Liver (tissue), 9 donors: ENCODE data around the gene PFKP. TPM values are rescaled to one million over a fixed set of nuclear protein-coding genes. Genes with fewer than 3 reads are reported as not detected.

Experiments used
- DNase-seq: peaks from one replicate; pipeline ENCODE4 v3.0.0-alpha.2; 2017; ENCODE audit warnings: low spot score
- H3K27ac ChIP-seq, 2 donors: one replicate each; pipeline ENCODE4 v1.7.0; 2013; ENCODE audit warnings: inconsistent platforms in 2 of 2, low read length in 2 of 2, control low read depth in 1 of 2, low read depth in 1 of 2, mild to moderate bottlenecking in 1 of 2
- H3K27me3 ChIP-seq, 4 donors: one replicate each; pipeline versions ENCODE4 v1.6.1 to v1.7.0; 2013; ENCODE audit warnings: low read length in 3 of 4, inconsistent platforms in 1 of 4, mild to moderate bottlenecking in 1 of 4, moderate library complexity in 1 of 4; ENCODE audit not compliant: control insufficient read depth in 4 of 4, insufficient read depth in 4 of 4
- H3K36me3 ChIP-seq, 4 donors: one replicate each; pipeline versions ENCODE4 v1.6.1 to v1.7.0; 2013; ENCODE audit warnings: low read length in 3 of 4, mild to moderate bottlenecking in 3 of 4, low read depth in 1 of 4, moderate library complexity in 1 of 4; ENCODE audit not compliant: control insufficient read depth in 4 of 4, insufficient read depth in 3 of 4
- H3K4me1 ChIP-seq, 4 donors: one replicate each; pipeline versions ENCODE4 v1.6.1 to v1.7.0; 2013; ENCODE audit warnings: low read length in 3 of 4, mild to moderate bottlenecking in 3 of 4, moderate library complexity in 1 of 4; ENCODE audit not compliant: control insufficient read depth in 4 of 4, insufficient read depth in 4 of 4
- H3K4me3 ChIP-seq, 3 donors: one replicate each; pipeline versions ENCODE4 v1.6.1 to v1.7.0; 2013; ENCODE audit warnings: low read length in 3 of 3, control low read depth in 1 of 3, low read depth in 1 of 3, mild to moderate bottlenecking in 1 of 3
- H3K9ac ChIP-seq, 2 donors: one replicate each; pipeline ENCODE4 v1.7.0; 2013; ENCODE audit warnings: low read length in 2 of 2, mild to moderate bottlenecking in 2 of 2, moderate library complexity in 2 of 2, control low read depth in 1 of 2, low read depth in 1 of 2
- H3K9me3 ChIP-seq, 4 donors: one replicate each; pipeline versions ENCODE4 v1.6.1 to v1.7.0; 2013; ENCODE audit warnings: low read length in 3 of 4; ENCODE audit not compliant: control insufficient read depth in 4 of 4
- EGR1 ChIP-seq, 2 donors: IDR thresholded peaks; 2 replicates each; pipeline ENCODE4 v1.6.1; 2016 to 2018; ENCODE audit warnings: antibody characterized with exemption in 2 of 2, low read depth in 2 of 2
- FOXA1 ChIP-seq: IDR thresholded peaks from 2 replicates; pipeline ENCODE4 v1.6.1; 2016; ENCODE audit warnings: antibody characterized with exemption
- FOXA2 ChIP-seq: IDR thresholded peaks from 2 replicates; pipeline ENCODE4 v1.6.1; 2016; ENCODE audit warnings: antibody characterized with exemption
- GABPA ChIP-seq, 2 donors: IDR thresholded peaks in 1 of 2; conservative IDR thresholded peaks in 1 of 2; 2 replicates each; pipeline ENCODE4 v1.6.1; 2016; ENCODE audit warnings: antibody characterized with exemption in 2 of 2, mild to moderate bottlenecking in 1 of 2, moderate library complexity in 1 of 2
- HNF4G ChIP-seq: IDR thresholded peaks from 2 replicates; pipeline ENCODE4 v1.6.1; 2016; ENCODE audit warnings: antibody characterized with exemption
- JUND ChIP-seq, 2 donors: IDR thresholded peaks; 2 replicates each; pipeline ENCODE4 v1.6.1; 2016; ENCODE audit warnings: antibody characterized with exemption in 2 of 2
- MAX ChIP-seq: IDR thresholded peaks from 2 replicates; pipeline ENCODE4 v1.6.1; 2016; ENCODE audit warnings: antibody characterized with exemption
- NR2F2 ChIP-seq: IDR thresholded peaks from 2 replicates; pipeline ENCODE4 v1.6.1; 2016; ENCODE audit warnings: antibody characterized with exemption
- RAD21 ChIP-seq, 2 donors: IDR thresholded peaks; 2 replicates each; pipeline ENCODE4 v1.6.1; 2016; ENCODE audit warnings: antibody characterized with exemption in 2 of 2, mild to moderate bottlenecking in 2 of 2
- RXRA ChIP-seq, 2 donors: IDR thresholded peaks; 2 replicates each; pipeline ENCODE4 v1.6.1; 2017 to 2018; ENCODE audit warnings: antibody characterized with exemption in 2 of 2, mild to moderate bottlenecking in 1 of 2
- SP1 ChIP-seq: IDR thresholded peaks from 2 replicates; pipeline ENCODE4 v1.6.1; 2018; ENCODE audit warnings: antibody characterized with exemption, mild to moderate bottlenecking
- TAF1 ChIP-seq: conservative IDR thresholded peaks from 2 replicates; pipeline ENCODE4 v1.6.1; 2016; ENCODE audit warnings: antibody characterized with exemption, mild to moderate bottlenecking
- YY1 ChIP-seq: IDR thresholded peaks from 2 replicates; pipeline ENCODE4 v1.6.1; 2016; ENCODE audit warnings: antibody characterized with exemption, mild to moderate bottlenecking
- ZBTB33 ChIP-seq: IDR thresholded peaks from 2 replicates; pipeline ENCODE4 v1.6.1; 2016; ENCODE audit warnings: antibody characterized with exemption
- WGBS: extraction: QIAGEN DNeasy Blood & Tissue Kit; methylation state at CpG from one replicate; pipeline ENCODE4 v1.1.7; 2013; 5-methylcytosine and 5-hydroxymethylcytosine counted together
- polyA plus RNA-seq, 2 donors: library from polyadenylated mRNA; stranded (reverse) in 1 of 2; unstranded in 1 of 2; fragments of 200-250 nt in 1 of 2; fragments of >200 nt in 1 of 2; fragmentation: Nextera tagmentation in 1 of 2; extraction: Ambion mirVana in 1 of 2; gene quantifications; one replicate each; pipeline versions ENCODE4 v1.2.1 to v1.2.3, GENCODE V29; 2013 to 2015
- total RNA-seq, 2 donors: library from RNA; depleted of rRNA; stranded (reverse); fragments of >200 nt; gene quantifications; one replicate each; pipeline ENCODE4 v1.2.3, GENCODE V29; 2014
- TF ChIP-seq, protein P1 (sequence below): fragments of 150-350 bp; IDR thresholded peaks from 2 replicates; pipeline ENCODE4 v1.5.1; 2017; ENCODE audit warnings: improper control_type of control experiment, low read depth, low read length; ENCODE audit not compliant: missing input control
- TF ChIP-seq, protein P2 (sequence below): IDR thresholded peaks from 2 replicates; pipeline ENCODE4 v1.6.1; 2016; ENCODE audit warnings: antibody characterized with exemption, mild to moderate bottlenecking
- TF ChIP-seq, protein P3 (sequence below): IDR thresholded peaks from 2 replicates; pipeline ENCODE4 v1.6.1; 2016; ENCODE audit warnings: antibody characterized with exemption
- donor health status: healthy.
- donor health status: healthy.
- donor health status: healthy.
- donor health status: healthy.
- donor health status: healthy.

The PFKP gene
- total and polyA plus RNA-seq, 4 donors: 1.1 to 5.0 (median 2.8) TPM

GRCh38 chr10:3028441-3028840 is 38.9 kb upstream of the PFKP start:
- DNase-seq: no peak
- no peak overlapping the region for H3K4me3 ChIP-seq
- no peaks in the 10 kb centered on the region for H3K36me3 ChIP-seq
- H3K27me3 ChIP-seq: peaks cover 0 to 2% (median 0%) of the 10 kb centered on the region in 4 donors
- no peaks in the 10 kb centered on the region for H3K4me1 ChIP-seq
- peaks cover 0 to 2% (median 0%) of the 10 kb centered on the region in 4 donors for H3K9me3 ChIP-seq
- H3K27ac ChIP-seq: no peak overlapping the region
- TF ChIP-seq, protein P1, sequence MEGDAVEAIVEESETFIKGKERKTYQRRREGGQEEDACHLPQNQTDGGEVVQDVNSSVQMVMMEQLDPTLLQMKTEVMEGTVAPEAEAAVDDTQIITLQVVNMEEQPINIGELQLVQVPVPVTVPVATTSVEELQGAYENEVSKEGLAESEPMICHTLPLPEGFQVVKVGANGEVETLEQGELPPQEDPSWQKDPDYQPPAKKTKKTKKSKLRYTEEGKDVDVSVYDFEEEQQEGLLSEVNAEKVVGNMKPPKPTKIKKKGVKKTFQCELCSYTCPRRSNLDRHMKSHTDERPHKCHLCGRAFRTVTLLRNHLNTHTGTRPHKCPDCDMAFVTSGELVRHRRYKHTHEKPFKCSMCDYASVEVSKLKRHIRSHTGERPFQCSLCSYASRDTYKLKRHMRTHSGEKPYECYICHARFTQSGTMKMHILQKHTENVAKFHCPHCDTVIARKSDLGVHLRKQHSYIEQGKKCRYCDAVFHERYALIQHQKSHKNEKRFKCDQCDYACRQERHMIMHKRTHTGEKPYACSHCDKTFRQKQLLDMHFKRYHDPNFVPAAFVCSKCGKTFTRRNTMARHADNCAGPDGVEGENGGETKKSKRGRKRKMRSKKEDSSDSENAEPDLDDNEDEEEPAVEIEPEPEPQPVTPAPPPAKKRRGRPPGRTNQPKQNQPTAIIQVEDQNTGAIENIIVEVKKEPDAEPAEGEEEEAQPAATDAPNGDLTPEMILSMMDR: no peak
- TF ChIP-seq FOXA2: no peak
- no peak for TF ChIP-seq SP1
- no peak for TF ChIP-seq JUND (IDR thresholded peaks at IDR 0.05)
- TF ChIP-seq, protein P2, sequence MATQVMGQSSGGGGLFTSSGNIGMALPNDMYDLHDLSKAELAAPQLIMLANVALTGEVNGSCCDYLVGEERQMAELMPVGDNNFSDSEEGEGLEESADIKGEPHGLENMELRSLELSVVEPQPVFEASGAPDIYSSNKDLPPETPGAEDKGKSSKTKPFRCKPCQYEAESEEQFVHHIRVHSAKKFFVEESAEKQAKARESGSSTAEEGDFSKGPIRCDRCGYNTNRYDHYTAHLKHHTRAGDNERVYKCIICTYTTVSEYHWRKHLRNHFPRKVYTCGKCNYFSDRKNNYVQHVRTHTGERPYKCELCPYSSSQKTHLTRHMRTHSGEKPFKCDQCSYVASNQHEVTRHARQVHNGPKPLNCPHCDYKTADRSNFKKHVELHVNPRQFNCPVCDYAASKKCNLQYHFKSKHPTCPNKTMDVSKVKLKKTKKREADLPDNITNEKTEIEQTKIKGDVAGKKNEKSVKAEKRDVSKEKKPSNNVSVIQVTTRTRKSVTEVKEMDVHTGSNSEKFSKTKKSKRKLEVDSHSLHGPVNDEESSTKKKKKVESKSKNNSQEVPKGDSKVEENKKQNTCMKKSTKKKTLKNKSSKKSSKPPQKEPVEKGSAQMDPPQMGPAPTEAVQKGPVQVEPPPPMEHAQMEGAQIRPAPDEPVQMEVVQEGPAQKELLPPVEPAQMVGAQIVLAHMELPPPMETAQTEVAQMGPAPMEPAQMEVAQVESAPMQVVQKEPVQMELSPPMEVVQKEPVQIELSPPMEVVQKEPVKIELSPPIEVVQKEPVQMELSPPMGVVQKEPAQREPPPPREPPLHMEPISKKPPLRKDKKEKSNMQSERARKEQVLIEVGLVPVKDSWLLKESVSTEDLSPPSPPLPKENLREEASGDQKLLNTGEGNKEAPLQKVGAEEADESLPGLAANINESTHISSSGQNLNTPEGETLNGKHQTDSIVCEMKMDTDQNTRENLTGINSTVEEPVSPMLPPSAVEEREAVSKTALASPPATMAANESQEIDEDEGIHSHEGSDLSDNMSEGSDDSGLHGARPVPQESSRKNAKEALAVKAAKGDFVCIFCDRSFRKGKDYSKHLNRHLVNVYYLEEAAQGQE: no peak
- TF ChIP-seq FOXA1: no peak
- TF ChIP-seq YY1: no peak
- no peak for TF ChIP-seq ZBTB33
- TF ChIP-seq MAX: no peak
- TF ChIP-seq RXRA (IDR thresholded peaks at IDR 0.05): no peak
- no peak for TF ChIP-seq TAF1
- no peak for TF ChIP-seq HNF4G
- TF ChIP-seq EGR1 (IDR thresholded peaks at IDR 0.05; ENCODE audit: low read depth in 2 of 2): no peak
- no peak for TF ChIP-seq RAD21 (IDR thresholded peaks at IDR 0.05)
- no peak for TF ChIP-seq NR2F2
- WGBS: 90% methylated on average over 11 of the region's 11 CpGs
- H3K9ac ChIP-seq: no peak overlapping the region

- WGBS: 59% methylated on average over 5 of the region's 5 CpGs
Measured at GRCh38 chr10:3030765-3031164, 36.6 kb upstream of the PFKP start.

More at GRCh38 chr10:3030765-3031164, 36.6 kb upstream of the PFKP start:
- no peak overlapping the region for H3K4me3 ChIP-seq
- H3K27me3 ChIP-seq: peaks cover 0 to 2% (median 0%) of the 10 kb centered on the region in 4 donors
- H3K27ac ChIP-seq: no peak overlapping the region
- H3K36me3 ChIP-seq: no peaks in the 10 kb centered on the region
- no peak overlapping the region for H3K9ac ChIP-seq
- H3K9me3 ChIP-seq: no peaks in the 10 kb centered on the region
- H3K4me1 ChIP-seq: no peaks in the 10 kb centered on the region
- TF ChIP-seq HNF4G (no peak), GABPA (IDR thresholded peaks at IDR 0.05 in 1 of 2, conservative IDR thresholded peaks at IDR 0.05 in 1 of 2) (no peak)
- TF ChIP-seq, protein P3, sequence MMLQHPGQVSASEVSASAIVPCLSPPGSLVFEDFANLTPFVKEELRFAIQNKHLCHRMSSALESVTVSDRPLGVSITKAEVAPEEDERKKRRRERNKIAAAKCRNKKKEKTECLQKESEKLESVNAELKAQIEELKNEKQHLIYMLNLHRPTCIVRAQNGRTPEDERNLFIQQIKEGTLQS: no peak
- DNase-seq: no peak
